ENCODE data around the gene ZNF134.

ZNF134 gene

GRCh38 chr19:57637379-57637778 lies 23.3 kb downstream of the ZNF134 start (continued):
- TF ChIP-seq PATZ1 (CRISPR knock-in tag; IDR thresholded peaks at IDR 0.05; ENCODE audit: borderline replicate concordance) (no peak), ARNTL (CRISPR knock-in tag; IDR thresholded peaks at IDR 0.05; ENCODE audit: borderline replicate concordance, low read depth) (no peak), ISL1 (CRISPR knock-in tag; IDR thresholded peaks at IDR 0.05) (no peak)

DNA sequence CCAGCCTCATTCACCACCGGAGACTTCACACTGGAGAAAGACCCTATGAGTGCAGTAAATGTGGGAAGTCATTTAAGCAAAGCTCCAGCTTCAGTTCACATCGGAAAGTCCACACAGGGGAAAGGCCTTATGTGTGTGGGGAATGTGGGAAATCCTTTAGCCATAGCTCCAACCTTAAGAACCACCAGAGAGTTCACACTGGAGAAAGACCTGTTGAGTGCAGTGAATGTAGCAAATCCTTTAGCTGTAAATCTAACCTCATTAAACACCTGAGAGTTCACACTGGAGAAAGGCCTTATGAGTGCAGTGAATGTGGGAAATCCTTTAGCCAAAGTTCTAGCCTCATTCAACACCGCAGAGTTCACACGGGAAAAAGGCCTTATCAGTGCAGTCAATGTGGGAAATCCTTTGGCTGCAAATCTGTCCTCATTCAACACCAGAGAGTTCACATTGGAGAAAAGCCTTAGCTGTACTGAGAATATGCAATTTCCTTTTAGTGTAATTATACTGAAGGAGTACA lies 27.7 kb downstream of the ZNF134 start:
- TF ChIP-seq BACH2 (CRISPR knock-in tag; IDR thresholded peaks at IDR 0.05; ENCODE audit: borderline replicate concordance) (no peak), TCF4 (CRISPR knock-in tag; IDR thresholded peaks at IDR 0.05; ENCODE audit: borderline replicate concordance) (no peak), ISL1 (CRISPR knock-in tag; IDR thresholded peaks at IDR 0.05) (no peak), ARNTL (CRISPR knock-in tag; IDR thresholded peaks at IDR 0.05; ENCODE audit: borderline replicate concordance, low read depth) (no peak), GLIS3 (CRISPR knock-in tag; IDR thresholded peaks at IDR 0.05) (no peak), CREB5 (CRISPR knock-in tag; IDR thresholded peaks at IDR 0.05; ENCODE audit: low read depth) (no peak)
- no peak for ATAC-seq

- ATAC-seq = no peak
- TF ChIP-seq PPARA (CRISPR knock-in tag; IDR thresholded peaks at IDR 0.05; ENCODE audit: borderline replicate concordance) (no peak), ZC3H10 (CRISPR knock-in tag; IDR thresholded peaks at IDR 0.05) (no peak), ZNF565 (CRISPR knock-in tag; conservative IDR thresholded peaks at IDR 0.05; ENCODE audit: low read depth) (no peak), OSR1 (CRISPR knock-in tag; IDR thresholded peaks at IDR 0.05) (no peak), ZNF8 (CRISPR knock-in tag; IDR thresholded peaks at IDR 0.05) (no peak), CSDC2 (CRISPR knock-in tag; IDR thresholded peaks at IDR 0.05) (no peak), BACH2 (CRISPR knock-in tag; IDR thresholded peaks at IDR 0.05; ENCODE audit: borderline replicate concordance) (no peak), ZNF70 (CRISPR knock-in tag; IDR thresholded peaks at IDR 0.05) (no peak), ZFP3 (CRISPR knock-in tag; IDR thresholded peaks at IDR 0.05) (no peak), TCF4 (CRISPR knock-in tag; IDR thresholded peaks at IDR 0.05; ENCODE audit: borderline replicate concordance) (no peak), SNAI2 (CRISPR knock-in tag; IDR thresholded peaks at IDR 0.05) (no peak), PATZ1 (CRISPR knock-in tag; IDR thresholded peaks at IDR 0.05; ENCODE audit: borderline replicate concordance) (no peak), ISL1 (CRISPR knock-in tag; IDR thresholded peaks at IDR 0.05) (no peak)
Measured at GRCh38 chr19:57642396-57643046, 28.5 kb downstream of the ZNF134 start.

- no peak for ATAC-seq
- no peak for TF ChIP-seq CREB5 (CRISPR knock-in tag; IDR thresholded peaks at IDR 0.05; ENCODE audit: low read depth)
- no peak for TF ChIP-seq ZFP3 (CRISPR knock-in tag; IDR thresholded peaks at IDR 0.05)
- TF ChIP-seq SNAI2 (CRISPR knock-in tag; IDR thresholded peaks at IDR 0.05) = no peak
- TF ChIP-seq, protein P1, sequence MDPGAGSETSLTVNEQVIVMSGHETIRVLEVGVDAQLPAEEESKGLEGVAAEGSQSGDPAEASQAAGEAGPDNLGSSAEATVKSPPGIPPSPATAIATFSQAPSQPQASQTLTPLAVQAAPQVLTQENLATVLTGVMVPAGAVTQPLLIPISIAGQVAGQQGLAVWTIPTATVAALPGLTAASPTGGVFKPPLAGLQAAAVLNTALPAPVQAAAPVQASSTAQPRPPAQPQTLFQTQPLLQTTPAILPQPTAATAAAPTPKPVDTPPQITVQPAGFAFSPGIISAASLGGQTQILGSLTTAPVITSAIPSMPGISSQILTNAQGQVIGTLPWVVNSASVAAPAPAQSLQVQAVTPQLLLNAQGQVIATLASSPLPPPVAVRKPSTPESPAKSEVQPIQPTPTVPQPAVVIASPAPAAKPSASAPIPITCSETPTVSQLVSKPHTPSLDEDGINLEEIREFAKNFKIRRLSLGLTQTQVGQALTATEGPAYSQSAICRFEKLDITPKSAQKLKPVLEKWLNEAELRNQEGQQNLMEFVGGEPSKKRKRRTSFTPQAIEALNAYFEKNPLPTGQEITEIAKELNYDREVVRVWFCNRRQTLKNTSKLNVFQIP (CRISPR knock-in tag; IDR thresholded peaks at IDR 0.05; ENCODE audit: borderline replicate concordance, low read depth) = no peak
- no peak for TF ChIP-seq OSR1 (CRISPR knock-in tag; IDR thresholded peaks at IDR 0.05)
- no peak for TF ChIP-seq ESRRG (CRISPR knock-in tag; IDR thresholded peaks at IDR 0.05)
- no peak for TF ChIP-seq ZNF565 (CRISPR knock-in tag; conservative IDR thresholded peaks at IDR 0.05; ENCODE audit: low read depth)
- no peak for TF ChIP-seq TOX (CRISPR knock-in tag; IDR thresholded peaks at IDR 0.05; ENCODE audit: borderline replicate concordance)
- TF ChIP-seq PATZ1 (CRISPR knock-in tag; IDR thresholded peaks at IDR 0.05; ENCODE audit: borderline replicate concordance) = no peak
- TF ChIP-seq PPARA (CRISPR knock-in tag; IDR thresholded peaks at IDR 0.05; ENCODE audit: borderline replicate concordance) = no peak
- TF ChIP-seq TSHZ2 (CRISPR knock-in tag; IDR thresholded peaks at IDR 0.05) = no peak
- TF ChIP-seq ZNF70 (CRISPR knock-in tag; IDR thresholded peaks at IDR 0.05) = no peak
- TF ChIP-seq ISL1 (CRISPR knock-in tag; IDR thresholded peaks at IDR 0.05) = no peak
- TF ChIP-seq ARNTL (CRISPR knock-in tag; IDR thresholded peaks at IDR 0.05; ENCODE audit: borderline replicate concordance, low read depth) = no peak
- TF ChIP-seq ZC3H10 (CRISPR knock-in tag; IDR thresholded peaks at IDR 0.05) = no peak
Measured at GRCh38 chr19:57643734-57644133, 29.7 kb downstream of the ZNF134 start.

Measured in SK-N-SH treated with all-trans-retinoic acid at 6 μM for 48 hours (cell line).